RWPE2 (cell line): ENCODE data around the gene S100A8.
"Not testable (repeated sequence)": the region's sequence is repeated elsewhere in the genome, so short reads cannot be mapped to it uniquely, and the experiment has no call there.

Source experiments
- ATAC-seq: fragments of 200-7000 bp; cut with Tn5 transposase; 3 replicates; pipeline ENCODE4 v1.9.1; 2021; ENCODE audit warnings: low read depth
- DNase-seq: peaks from one replicate; pipeline ENCODE4 v3.0.0-alpha.2; 2020; ENCODE audit warnings: low spot score
- H3K27ac ChIP-seq: fragments of 450-650 bp; 2 replicates; pipeline ENCODE4 v1.5.1; 2017; ENCODE audit warnings: mild to moderate bottlenecking; ENCODE audit not compliant: poor library complexity, severe bottlenecking
- H3K27me3 ChIP-seq: fragments of 250-450 bp; sonication (Bioruptor Pico); 2 replicates; pipeline ENCODE4 v1.5.1; 2021; ENCODE audit warnings: mild to moderate bottlenecking, moderate library complexity; ENCODE audit not compliant: insufficient read depth, poor library complexity, severe bottlenecking
- H3K36me3 ChIP-seq: fragments of 250-450 bp; sonication (Bioruptor Pico); 2 replicates; pipeline ENCODE4 v1.5.1; 2020; ENCODE audit warnings: low read depth, mild to moderate bottlenecking, moderate library complexity
- H3K4me1 ChIP-seq: fragments of 250-450 bp; sonication (Bioruptor Pico); 2 replicates; pipeline ENCODE4 v1.5.1; 2021; ENCODE audit warnings: mild to moderate bottlenecking, moderate library complexity; ENCODE audit not compliant: insufficient read depth, poor library complexity, severe bottlenecking
- H3K4me3 ChIP-seq: fragments of 250-450 bp; sonication (Bioruptor Pico); 2 replicates; pipeline ENCODE4 v1.5.1; 2021; ENCODE audit warnings: mild to moderate bottlenecking, moderate library complexity; ENCODE audit not compliant: severe bottlenecking
- H3K9me3 ChIP-seq: fragments of 250-450 bp; sonication (Bioruptor Pico); 2 replicates; pipeline ENCODE4 v1.5.1; 2021; ENCODE audit warnings: mild to moderate bottlenecking, moderate library complexity; ENCODE audit not compliant: severe bottlenecking
- TF ChIP-seq, protein P1 (sequence below): fragments of 450-650 bp; IDR thresholded peaks from one replicate; pipeline ENCODE4 v1.5.1; 2017; ENCODE audit warnings: mild to moderate bottlenecking, moderate library complexity; ENCODE audit not compliant: poor library complexity, severe bottlenecking

S100A8 gene

DNA sequence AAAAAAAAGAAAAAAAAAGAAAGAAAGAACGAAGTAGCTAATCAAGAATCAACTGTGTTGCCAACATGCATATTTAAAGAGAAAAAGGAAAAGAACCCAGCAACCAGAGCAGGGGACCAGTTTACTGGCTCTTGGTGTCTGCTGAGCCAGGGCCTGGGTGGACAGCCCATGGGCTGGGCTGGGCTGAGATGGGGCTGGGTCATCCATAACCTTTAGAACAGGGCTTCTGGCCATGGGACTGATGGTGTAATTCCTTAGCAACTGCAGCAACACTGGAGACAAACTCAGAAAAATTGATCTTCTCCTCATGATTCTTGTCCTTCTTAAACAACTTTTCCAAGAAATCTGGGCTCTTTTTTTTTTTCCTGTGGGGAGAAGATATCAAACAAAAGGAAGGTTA, 35.9 kb upstream of the S100A8 start:
- H3K27me3 ChIP-seq = no peaks in the 10 kb centered on the region
- H3K4me1 ChIP-seq = no peaks in the 10 kb centered on the region
- H3K4me3 ChIP-seq = no peak overlapping the region
- DNase-seq = no peak
- TF ChIP-seq, protein P1, sequence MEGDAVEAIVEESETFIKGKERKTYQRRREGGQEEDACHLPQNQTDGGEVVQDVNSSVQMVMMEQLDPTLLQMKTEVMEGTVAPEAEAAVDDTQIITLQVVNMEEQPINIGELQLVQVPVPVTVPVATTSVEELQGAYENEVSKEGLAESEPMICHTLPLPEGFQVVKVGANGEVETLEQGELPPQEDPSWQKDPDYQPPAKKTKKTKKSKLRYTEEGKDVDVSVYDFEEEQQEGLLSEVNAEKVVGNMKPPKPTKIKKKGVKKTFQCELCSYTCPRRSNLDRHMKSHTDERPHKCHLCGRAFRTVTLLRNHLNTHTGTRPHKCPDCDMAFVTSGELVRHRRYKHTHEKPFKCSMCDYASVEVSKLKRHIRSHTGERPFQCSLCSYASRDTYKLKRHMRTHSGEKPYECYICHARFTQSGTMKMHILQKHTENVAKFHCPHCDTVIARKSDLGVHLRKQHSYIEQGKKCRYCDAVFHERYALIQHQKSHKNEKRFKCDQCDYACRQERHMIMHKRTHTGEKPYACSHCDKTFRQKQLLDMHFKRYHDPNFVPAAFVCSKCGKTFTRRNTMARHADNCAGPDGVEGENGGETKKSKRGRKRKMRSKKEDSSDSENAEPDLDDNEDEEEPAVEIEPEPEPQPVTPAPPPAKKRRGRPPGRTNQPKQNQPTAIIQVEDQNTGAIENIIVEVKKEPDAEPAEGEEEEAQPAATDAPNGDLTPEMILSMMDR = no peak
- no peak overlapping the region for H3K27ac ChIP-seq
- no peaks in the 10 kb centered on the region for H3K9me3 ChIP-seq
- no peak for ATAC-seq
- no peaks in the 10 kb centered on the region for H3K36me3 ChIP-seq

DNA sequence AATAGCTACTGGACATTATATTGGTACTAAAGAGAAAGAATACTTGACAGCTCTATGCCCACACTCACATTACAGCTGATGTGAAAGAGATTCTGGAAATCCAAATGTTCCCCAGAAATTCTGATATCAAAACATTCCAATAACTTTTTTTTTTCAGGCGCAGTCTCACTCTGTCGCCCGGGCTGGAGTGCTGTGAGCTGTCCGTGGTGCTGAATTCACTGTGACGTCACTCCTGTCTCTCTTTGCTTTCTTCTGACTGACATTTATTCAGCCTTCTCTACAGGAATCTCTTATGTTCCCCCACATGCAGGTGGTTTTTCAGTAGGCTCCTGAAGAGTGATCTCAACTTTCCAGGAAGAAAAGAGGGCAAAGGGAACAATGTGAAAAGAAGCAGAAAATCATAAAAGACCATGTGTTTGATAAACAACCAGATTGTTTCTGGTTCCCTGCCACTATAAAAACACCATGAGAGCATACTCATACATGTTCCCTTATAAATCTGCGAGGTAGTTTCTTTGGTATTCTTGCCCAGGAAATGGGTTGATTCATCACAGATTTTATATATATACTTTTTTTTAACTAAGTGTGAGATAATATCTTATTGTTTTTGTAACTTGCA, 31.7 kb upstream of the S100A8 start:
- no peaks in the 10 kb centered on the region for H3K27me3 ChIP-seq
- no peaks in the 10 kb centered on the region for H3K36me3 ChIP-seq
- H3K27ac ChIP-seq = no peak overlapping the region
- H3K4me1 ChIP-seq = no peaks in the 10 kb centered on the region
- no peak overlapping the region for H3K4me3 ChIP-seq
- ATAC-seq = peak; percentile 48; the same call in 1 of the 3 replicates
- DNase-seq = no peak
- TF ChIP-seq, protein P1 = no peak
- no peaks in the 10 kb centered on the region for H3K9me3 ChIP-seq

DNA sequence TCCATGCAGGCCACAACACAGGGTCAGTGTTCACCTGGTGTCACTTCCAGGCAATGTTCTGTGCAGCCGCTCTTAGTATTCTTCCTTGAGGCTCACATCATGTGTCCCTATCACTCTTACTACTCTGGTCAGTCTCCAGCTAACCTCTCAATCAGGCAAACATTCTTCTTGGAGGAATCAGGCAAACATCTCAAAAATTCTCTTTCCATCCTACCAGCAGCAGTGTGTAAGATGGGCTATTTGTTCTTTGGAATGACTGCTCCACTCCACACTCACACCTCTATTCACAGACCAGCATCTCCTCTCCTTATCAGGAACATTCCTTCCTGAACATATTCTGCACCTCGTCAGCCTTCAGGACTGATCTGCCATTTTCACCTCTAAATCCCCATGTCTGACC, 29.4 kb upstream of the S100A8 start:
- no peak overlapping the region for H3K27ac ChIP-seq
- no peaks in the 10 kb centered on the region for H3K9me3 ChIP-seq
- no peak for DNase-seq
- H3K4me1 ChIP-seq = no peaks in the 10 kb centered on the region
- H3K36me3 ChIP-seq = no peaks in the 10 kb centered on the region
- no peak for ATAC-seq
- H3K4me3 ChIP-seq = no peak overlapping the region
- no peaks in the 10 kb centered on the region for H3K27me3 ChIP-seq
- TF ChIP-seq, protein P1 = no peak

DNA sequence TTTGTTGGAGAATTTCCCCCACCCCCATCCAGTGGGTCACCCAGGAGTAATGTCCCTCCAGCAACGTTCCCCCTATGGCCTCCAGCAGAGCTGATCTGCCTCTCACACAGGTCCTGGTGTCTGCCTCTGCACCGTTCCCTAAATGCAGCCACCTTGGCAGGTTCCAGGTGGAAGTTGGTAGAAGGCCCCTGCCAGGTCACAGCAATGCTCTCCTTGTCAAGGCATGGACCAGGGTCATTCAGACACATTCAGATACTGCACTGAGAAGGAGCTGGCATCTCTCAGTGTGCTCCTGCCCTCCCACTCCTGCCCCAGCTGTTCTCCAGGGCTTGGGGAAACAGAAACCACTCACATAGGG, 28.5 kb upstream of the S100A8 start:
- H3K27ac ChIP-seq, H3K9me3 ChIP-seq, H3K4me1 ChIP-seq, H3K4me3 ChIP-seq, H3K27me3 ChIP-seq, ATAC-seq, DNase-seq, H3K36me3 ChIP-seq: not testable (repeated sequence)

DNA sequence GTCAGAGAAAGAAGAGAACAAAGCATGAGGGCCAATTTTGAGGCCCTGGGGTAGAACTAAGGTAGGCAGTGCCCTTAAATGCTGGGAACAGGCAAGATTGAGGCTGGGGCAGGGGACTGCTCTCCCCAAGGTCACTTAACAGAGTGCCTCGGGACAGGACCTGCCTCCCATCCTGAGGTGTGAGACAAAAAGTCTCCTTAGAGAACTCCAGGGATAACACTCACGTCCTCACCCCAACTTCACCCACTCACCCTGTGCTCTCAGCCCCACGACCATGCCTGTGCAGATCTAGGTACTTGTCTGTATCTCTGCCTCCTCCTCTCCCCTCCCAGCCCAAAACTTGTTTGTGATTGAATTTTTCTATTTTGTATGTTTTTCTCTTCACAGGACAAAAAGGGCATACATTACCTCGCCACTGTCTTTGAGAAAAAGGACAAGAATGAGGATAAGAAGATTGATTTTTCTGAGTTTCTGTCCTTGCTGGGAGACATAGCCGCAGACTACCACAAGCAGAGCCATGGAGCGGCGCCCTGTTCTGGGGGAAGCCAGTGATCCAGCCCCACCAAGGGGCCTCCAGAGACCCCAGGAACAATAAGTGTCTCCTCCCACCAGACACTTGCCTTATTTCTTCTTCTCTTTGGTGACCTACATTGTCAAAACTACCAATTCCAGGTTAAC, 28.0 kb upstream of the S100A8 start:
- H3K27ac ChIP-seq, H3K27me3 ChIP-seq, H3K4me1 ChIP-seq, H3K9me3 ChIP-seq, H3K36me3 ChIP-seq, DNase-seq, H3K4me3 ChIP-seq, ATAC-seq: not testable (repeated sequence)
